HL-60 (cell line): ENCODE data around the gene HIGD2B.

Source experiments
- CTCF ChIP-seq: IDR thresholded peaks from one replicate; pipeline ENCODE4 v1.5.1; 2011; ENCODE audit warnings: low read length, control low read depth, inconsistent platforms; ENCODE audit not compliant: insufficient read depth
- TF ChIP-seq, protein P1 (sequence below): IDR thresholded peaks from 2 replicates; pipeline ENCODE4 v1.6.1; 2012; ENCODE audit warnings: low read depth; ENCODE audit not compliant: insufficient replicate concordance

DNA sequence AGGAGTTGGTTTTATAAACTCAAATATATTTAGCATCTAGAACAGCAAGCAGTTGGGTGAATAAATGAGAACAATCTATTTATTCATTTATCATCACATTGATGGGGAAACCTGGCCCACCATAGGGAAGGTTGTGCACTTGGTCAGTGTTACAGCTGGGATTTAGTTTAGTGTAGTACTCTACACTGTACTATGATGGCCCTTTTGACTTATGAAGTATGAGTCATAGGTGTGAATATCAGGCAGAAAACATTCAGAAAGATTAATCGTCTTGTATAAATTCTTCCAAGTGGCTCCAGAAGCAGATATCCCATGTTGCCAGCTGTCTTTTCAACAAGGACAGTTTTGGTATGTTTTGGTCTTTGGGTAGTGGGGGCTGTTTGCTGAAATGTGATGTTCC is 38.0 kb upstream of the HIGD2B start:
- TF ChIP-seq, protein P1, sequence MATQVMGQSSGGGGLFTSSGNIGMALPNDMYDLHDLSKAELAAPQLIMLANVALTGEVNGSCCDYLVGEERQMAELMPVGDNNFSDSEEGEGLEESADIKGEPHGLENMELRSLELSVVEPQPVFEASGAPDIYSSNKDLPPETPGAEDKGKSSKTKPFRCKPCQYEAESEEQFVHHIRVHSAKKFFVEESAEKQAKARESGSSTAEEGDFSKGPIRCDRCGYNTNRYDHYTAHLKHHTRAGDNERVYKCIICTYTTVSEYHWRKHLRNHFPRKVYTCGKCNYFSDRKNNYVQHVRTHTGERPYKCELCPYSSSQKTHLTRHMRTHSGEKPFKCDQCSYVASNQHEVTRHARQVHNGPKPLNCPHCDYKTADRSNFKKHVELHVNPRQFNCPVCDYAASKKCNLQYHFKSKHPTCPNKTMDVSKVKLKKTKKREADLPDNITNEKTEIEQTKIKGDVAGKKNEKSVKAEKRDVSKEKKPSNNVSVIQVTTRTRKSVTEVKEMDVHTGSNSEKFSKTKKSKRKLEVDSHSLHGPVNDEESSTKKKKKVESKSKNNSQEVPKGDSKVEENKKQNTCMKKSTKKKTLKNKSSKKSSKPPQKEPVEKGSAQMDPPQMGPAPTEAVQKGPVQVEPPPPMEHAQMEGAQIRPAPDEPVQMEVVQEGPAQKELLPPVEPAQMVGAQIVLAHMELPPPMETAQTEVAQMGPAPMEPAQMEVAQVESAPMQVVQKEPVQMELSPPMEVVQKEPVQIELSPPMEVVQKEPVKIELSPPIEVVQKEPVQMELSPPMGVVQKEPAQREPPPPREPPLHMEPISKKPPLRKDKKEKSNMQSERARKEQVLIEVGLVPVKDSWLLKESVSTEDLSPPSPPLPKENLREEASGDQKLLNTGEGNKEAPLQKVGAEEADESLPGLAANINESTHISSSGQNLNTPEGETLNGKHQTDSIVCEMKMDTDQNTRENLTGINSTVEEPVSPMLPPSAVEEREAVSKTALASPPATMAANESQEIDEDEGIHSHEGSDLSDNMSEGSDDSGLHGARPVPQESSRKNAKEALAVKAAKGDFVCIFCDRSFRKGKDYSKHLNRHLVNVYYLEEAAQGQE = no peak
- TF ChIP-seq CTCF = no peak
